GM12892 (cell line): Measurements from ENCODE around the gene BMPR2.
"Not testable (repeated sequence)": the region's sequence is repeated elsewhere in the genome, so short reads cannot be mapped to it uniquely, and the experiment has no call there.

Experiments
- POLR2A ChIP-seq: IDR thresholded peaks from 2 replicates; pipeline ENCODE4 v1.6.1; 2011; ENCODE audit warnings: low read depth, low read length, control low read depth
- TAF1 ChIP-seq: IDR thresholded peaks from 2 replicates; pipeline ENCODE4 v1.6.1; 2011; ENCODE audit warnings: low read depth, mild to moderate bottlenecking, control low read depth, low read length, borderline replicate concordance

DNA sequence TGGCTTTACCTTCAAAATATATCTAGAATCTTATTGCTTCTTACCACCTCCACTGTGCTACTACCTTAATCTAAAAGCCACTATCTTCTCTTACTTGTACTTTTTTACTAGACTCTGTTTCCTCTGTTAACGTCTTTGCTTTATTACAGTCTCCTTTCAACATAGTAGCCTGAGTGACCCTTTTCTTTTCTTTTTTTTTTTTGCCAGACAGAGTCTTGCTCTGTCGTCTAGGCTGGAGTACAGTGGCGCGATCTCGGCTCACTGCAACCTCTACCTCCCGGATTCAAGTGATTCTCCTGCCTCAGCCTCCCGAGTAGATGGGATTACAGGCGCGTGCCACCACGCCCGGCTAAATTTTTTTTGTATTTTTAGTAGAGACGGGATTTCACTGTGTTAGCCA lies 10.4 kb downstream of the BMPR2 start:
- TF ChIP-seq POLR2A, TAF1: not testable (repeated sequence)
